Measurements from ENCODE around the gene KMT2B.

- no peak for TF ChIP-seq CTCF (conservative IDR thresholded peaks at IDR 0.05; ENCODE audit: low read length)
- no peak for TF ChIP-seq EZH2phosphoT487 (IDR thresholded peaks at IDR 0.05; ENCODE audit: borderline replicate concordance)
Measured at GRCh38 chr19:35740108-35740422, 22.3 kb downstream of the KMT2B start.

Measured in Loucy (cell line).